Measurements from ENCODE around the gene FBXO30.

The FBXO30 gene

GRCh38 chr6:145814501-145815308, at the start of gene FBXO30:
TSS of gene FBXO30 (minus strand) at chr6:145814795. CDS start at chr6:145806405, 8,390 bp downstream.
- H3K27ac ChIP-seq: peak within 1 kb of the TSS; percentile 89
- TF ChIP-seq ZFX (IDR thresholded peaks at IDR 0.05): peak; percentile 95
- no peak for TF ChIP-seq CTCF (conservative IDR thresholded peaks at IDR 0.05)

- no peak for TF ChIP-seq ZFX (IDR thresholded peaks at IDR 0.05)
- no peak for TF ChIP-seq CTCF (conservative IDR thresholded peaks at IDR 0.05)
- no peak overlapping the region for H3K27ac ChIP-seq
Observed at GRCh38 chr6:145863988-145864616, 49.5 kb upstream of the FBXO30 start.

- TF ChIP-seq CTCF (conservative IDR thresholded peaks at IDR 0.05) (no peak), ZFX (IDR thresholded peaks at IDR 0.05) (no peak)
- no peak overlapping the region for H3K27ac ChIP-seq
Observed at GRCh38 chr6:145863366-145863765, 48.8 kb upstream of the FBXO30 start.

GRCh38 chr6:145860562-145860961, 46.0 kb upstream of the FBXO30 start:
- no peak for TF ChIP-seq ZFX (IDR thresholded peaks at IDR 0.05)
- no peak for TF ChIP-seq CTCF (conservative IDR thresholded peaks at IDR 0.05)
- H3K27ac ChIP-seq: no peak overlapping the region

GRCh38 chr6:145850671-145851070, 36.1 kb upstream of the FBXO30 start:
- TF ChIP-seq ZFX (IDR thresholded peaks at IDR 0.05): no peak
- no peak for TF ChIP-seq CTCF (conservative IDR thresholded peaks at IDR 0.05)
- no peak overlapping the region for H3K27ac ChIP-seq

GRCh38 chr6:145848541-145848940, 33.9 kb upstream of the FBXO30 start:
- H3K27ac ChIP-seq: no peak overlapping the region
- TF ChIP-seq ZFX (IDR thresholded peaks at IDR 0.05): no peak
- no peak for TF ChIP-seq CTCF (conservative IDR thresholded peaks at IDR 0.05)

- TF ChIP-seq CTCF (conservative IDR thresholded peaks at IDR 0.05): no peak
- no peak for TF ChIP-seq ZFX (IDR thresholded peaks at IDR 0.05)
- no peak overlapping the region for H3K27ac ChIP-seq
Observed at GRCh38 chr6:145845557-145845956, 31.0 kb upstream of the FBXO30 start.

All from C4-2B (cell line).